Hepatocyte (in vitro differentiated cells): ENCODE data around the gene TBC1D8. TPM values are rescaled to one million over a fixed set of nuclear protein-coding genes. Genes with fewer than 3 reads are reported as not detected.

Experiments used
- DNase-seq: peaks from one replicate; pipeline ENCODE4 v3.0.0-alpha.2; 2016; ENCODE audit warnings: low spot score
- H2AFZ ChIP-seq: fragments of 200-600 bp; sonication (generic); 2 replicates; pipeline ENCODE4 v1.6.0; 2016; ENCODE audit warnings: antibody characterized with exemption, mild to moderate bottlenecking
- H3K27ac ChIP-seq: fragments of 200-600 bp; sonication (generic); 2 replicates; pipeline ENCODE4 v1.5.1; 2016; ENCODE audit warnings: mild to moderate bottlenecking
- H3K27me3 ChIP-seq: fragments of 200-600 bp; sonication (generic); 2 replicates; pipeline ENCODE4 v1.6.1; 2016
- H3K36me3 ChIP-seq: fragments of 200-600 bp; sonication (generic); replicated peaks from 2 replicates; pipeline ENCODE4 v1.5.1; 2016; ENCODE audit warnings: low read depth; ENCODE audit not compliant: insufficient read depth
- H3K4me1 ChIP-seq: fragments of 200-600 bp; sonication (generic); 2 replicates; pipeline ENCODE4 v1.5.1; 2016; ENCODE audit warnings: mild to moderate bottlenecking, moderate library complexity; ENCODE audit not compliant: insufficient read depth
- H3K4me2 ChIP-seq: fragments of 200-600 bp; sonication (generic); 2 replicates; pipeline ENCODE4 v1.6.0; 2016
- H3K4me3 ChIP-seq: fragments of 200-600 bp; sonication (generic); 2 replicates; pipeline ENCODE4 v1.5.1; 2016; ENCODE audit warnings: mild to moderate bottlenecking
- H3K79me2 ChIP-seq: fragments of 200-600 bp; sonication (generic); 2 replicates; pipeline ENCODE4 v1.6.0; 2017; ENCODE audit warnings: mild to moderate bottlenecking
- H3K9me2 ChIP-seq: fragments of 200-600 bp; sonication (generic); replicated peaks from 2 replicates; pipeline ENCODE4 v1.6.0; 2017; ENCODE audit warnings: mild to moderate bottlenecking; ENCODE audit not compliant: insufficient read depth
- H3K9me3 ChIP-seq: fragments of 200-600 bp; sonication (generic); 2 replicates; pipeline ENCODE4 v1.5.1; 2016; ENCODE audit warnings: low read depth, mild to moderate bottlenecking
- H4K20me1 ChIP-seq: fragments of 200-600 bp; sonication (generic); 2 replicates; pipeline ENCODE4 v1.6.0; 2016; ENCODE audit warnings: mild to moderate bottlenecking; ENCODE audit not compliant: insufficient read depth, poor library complexity, severe bottlenecking
- CTCF ChIP-seq: fragments of 200-600 bp; sonication (generic); IDR thresholded peaks from 2 replicates; pipeline ENCODE4 v1.5.1; 2016; ENCODE audit warnings: antibody characterized with exemption, mild to moderate bottlenecking; ENCODE audit not compliant: poor library complexity
- EZH2 ChIP-seq: fragments of 200-600 bp; sonication (generic); IDR thresholded peaks from 2 replicates; pipeline ENCODE4 v1.6.1; 2016; ENCODE audit warnings: antibody characterized with exemption, mild to moderate bottlenecking, borderline replicate concordance
- EZH2phosphoT487 ChIP-seq: fragments of 200-600 bp; sonication (generic); IDR thresholded peaks from one replicate; pipeline ENCODE4 v1.6.1; 2018; ENCODE audit warnings: antibody characterized with exemption, mild to moderate bottlenecking, low read depth, moderate library complexity; ENCODE audit not compliant: unreplicated experiment, severe bottlenecking
- WGBS: methylation state at CpG from one replicate; pipeline ENCODE4 v1.1.6; 2016; ENCODE audit warnings: low lambda C conversion rate; ENCODE audit errors: missing lambda C conversion rate; 5-methylcytosine and 5-hydroxymethylcytosine counted together
- polyA plus RNA-seq: library from polyadenylated mRNA; unstranded; fragments of >200 nt; fragmentation: Nextera tagmentation; extraction: Ambion mirVana; gene quantifications from 2 replicates; pipeline ENCODE4 v1.2.1, GENCODE V29; 2016
- total RNA-seq: library from RNA; depleted of rRNA; stranded (reverse); fragments of >200 nt; gene quantifications from 2 replicates; pipeline ENCODE4 v1.2.3, GENCODE V29; 2014

Gene TBC1D8
- total and polyA plus RNA-seq, 2 experiments from 2014 or later, result 10.1 to 15.8 TPM

- H3K36me3 ChIP-seq, result no peaks in the 10 kb centered on the region
Observed at GRCh38 chr2:101017371-101017770, 133.8 kb downstream of the TBC1D8 start.

GRCh38 chr2:101014264-101014857 is 136.8 kb downstream of the TBC1D8 start:
- TF ChIP-seq EZH2phosphoT487, result no peak
- no peak for TF ChIP-seq CTCF
- TF ChIP-seq EZH2, result no peak
- Histone ChIP-seq H3K36me3 (no peaks in the 10 kb centered on the region), H3K9me3 (no peaks in the 10 kb centered on the region), H3K4me1 (no peaks in the 10 kb centered on the region), H3K79me2 (no peaks in the 10 kb centered on the region), H3K4me2 (no peak overlapping the region), H3K4me3 (no peak overlapping the region), H3K27me3 (no peaks in the 10 kb centered on the region), H2AFZ (no peak overlapping the region), H3K27ac (no peak overlapping the region), H3K9me2 (no peaks in the 10 kb centered on the region), H4K20me1 (peaks cover 5% of the 10 kb centered on the region)
- no peak for DNase-seq
- 96% methylated on average over 6 of the region's 6 CpGs for WGBS

More at GRCh38 chr2:101017371-101017770, 133.8 kb downstream of the TBC1D8 start:
- TF ChIP-seq CTCF (no peak), EZH2phosphoT487 (no peak), EZH2 (no peak)
- H2AFZ ChIP-seq, result no peak overlapping the region
- H4K20me1 ChIP-seq, result peaks cover 5% of the 10 kb centered on the region
- no peaks in the 10 kb centered on the region for H3K27me3 ChIP-seq
- no peaks in the 10 kb centered on the region for H3K9me3 ChIP-seq
- no peaks in the 10 kb centered on the region for H3K79me2 ChIP-seq
- no peaks in the 10 kb centered on the region for H3K4me1 ChIP-seq
- WGBS, result 91% methylated on average over 3 of the region's 3 CpGs
- H3K9me2 ChIP-seq, result no peaks in the 10 kb centered on the region
- no peak overlapping the region for H3K4me2 ChIP-seq
- no peak for DNase-seq
- H3K27ac ChIP-seq, result no peak overlapping the region
- no peak overlapping the region for H3K4me3 ChIP-seq

DNA sequence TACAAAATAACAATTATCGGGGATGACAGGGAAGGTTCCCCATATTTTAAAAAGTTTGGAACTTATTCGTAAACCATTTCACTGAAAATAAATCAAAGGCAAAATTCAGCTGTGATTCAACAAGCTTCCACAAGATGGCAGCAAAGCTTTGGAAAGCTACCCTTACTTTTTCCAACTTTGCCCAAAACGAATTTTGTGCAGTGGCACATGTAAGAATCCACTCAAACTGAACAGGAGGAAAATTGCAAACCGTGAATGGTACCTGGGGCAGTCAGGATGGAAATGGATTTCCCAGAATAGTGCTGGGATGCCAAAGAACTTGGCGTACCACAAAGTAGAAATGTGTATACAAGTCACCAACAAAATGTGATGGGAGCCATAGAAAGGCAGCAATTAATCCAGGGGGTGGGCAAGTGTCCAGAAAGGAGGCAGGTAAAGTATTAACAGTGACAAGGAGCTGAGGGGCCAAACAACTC is 138.4 kb downstream of the TBC1D8 start:
- Histone ChIP-seq H3K9me2 (no peaks in the 10 kb centered on the region), H3K27ac (no peak overlapping the region), H4K20me1 (peaks cover 10% of the 10 kb centered on the region), H3K79me2 (no peaks in the 10 kb centered on the region), H3K4me3 (no peak overlapping the region), H3K4me2 (no peak overlapping the region), H3K27me3 (no peaks in the 10 kb centered on the region), H2AFZ (no peak overlapping the region), H3K4me1 (no peaks in the 10 kb centered on the region), H3K36me3 (no peaks in the 10 kb centered on the region), H3K9me3 (no peaks in the 10 kb centered on the region)
- TF ChIP-seq EZH2phosphoT487 (no peak), CTCF (peak; percentile 89)
- 57% methylated on average over 5 of the region's 5 CpGs for WGBS
- DNase-seq, result peak; percentile 63
